Measurements from ENCODE around the gene ANGEL1. TPM values are rescaled to one million over a fixed set of nuclear protein-coding genes. Genes with fewer than 3 reads are reported as not detected.

Gene ANGEL1
- total and polyA plus RNA-seq, 2 of the 13 experiments (the other 11 are each of a cell fraction or from before 2014, with no cell fraction given) = 14.3 to 20.1 TPM

- no peak for TF ChIP-seq LCORL (IDR thresholded peaks at IDR 0.05)
- TF ChIP-seq LCORL (CRISPR knock-in tag; IDR thresholded peaks at IDR 0.05) = 0 out of 2 replicates have a peak, but pooled peaks have one; percentile 44
- peak; percentile 54; the same call in 1 of the 2 replicates for TF ChIP-seq FOXK2 (IDR thresholded peaks at IDR 0.05)
- no peak for TF ChIP-seq ZNF83 (CRISPR knock-in tag; IDR thresholded peaks at IDR 0.05; ENCODE audit: borderline replicate concordance)
- TF ChIP-seq STAG1 (CRISPR knock-in tag; IDR thresholded peaks at IDR 0.05) = peak; percentile 40
- TF ChIP-seq ZBED4 (CRISPR knock-in tag; IDR thresholded peaks at IDR 0.05; ENCODE audit: borderline replicate concordance) = peak; percentile 92
- no peak for TF ChIP-seq CREB1 (IDR thresholded peaks at IDR 0.05)
- 0 out of 2 replicates have a peak, but pooled peaks have one; percentile 42 for TF ChIP-seq CREB1 (CRISPR knock-in tag; IDR thresholded peaks at IDR 0.05)
- TF ChIP-seq TRIM24 (CRISPR knock-in tag; IDR thresholded peaks at IDR 0.05) = no peak
- TF ChIP-seq ZNF646 (CRISPR knock-in tag; IDR thresholded peaks at IDR 0.05) = peak; percentile 78
- TF ChIP-seq ZNF576 (CRISPR knock-in tag; IDR thresholded peaks at IDR 0.05) = no peak
- TF ChIP-seq CEBPG (CRISPR knock-in tag; IDR thresholded peaks at IDR 0.05) = peak; percentile 73
- TF ChIP-seq ZNF747 (CRISPR knock-in tag; IDR thresholded peaks at IDR 0.05; ENCODE audit: borderline replicate concordance) = no peak
- TF ChIP-seq POGZ (CRISPR knock-in tag; IDR thresholded peaks at IDR 0.05) = 0 out of 2 replicates have a peak, but pooled peaks have one; percentile 13
- TF ChIP-seq PATZ1 (CRISPR knock-in tag; IDR thresholded peaks at IDR 0.05) = peak; percentile 15; the same call in 1 of the 2 replicates
- TF ChIP-seq CTCF (CRISPR knock-in tag; IDR thresholded peaks at IDR 0.05) = peak; percentile 72
Observed at GRCh38 chr14:76810953-76811400, 1.7 kb downstream of the ANGEL1 start (continued).

Measured in HepG2 (cell line).